Breast epithelium (tissue), 4 donors: ENCODE data around the gene RLN1. TPM values are rescaled to one million over a fixed set of nuclear protein-coding genes. Genes with fewer than 3 reads are reported as not detected.

ENCODE experiments used
- DNase-seq, 2 donors: peaks; one replicate each; pipeline ENCODE4 v3.0.0-alpha.2; 2019; ENCODE audit warnings: low spot score in 2 of 2
- H3K27ac ChIP-seq, 2 donors: fragments of 200-600 bp; sonication (generic) in 1 of 2; one replicate each; pipeline ENCODE4 v1.5.1; 2016 to 2019; ENCODE audit warnings: mild to moderate bottlenecking in 1 of 2
- H3K27me3 ChIP-seq, 2 donors: fragments of 200-600 bp; sonication (generic) in 1 of 2; one replicate each; pipeline versions ENCODE4 v1.5.1 to v1.6.0; 2017 to 2019; ENCODE audit warnings: control low read depth in 1 of 2, mild to moderate bottlenecking in 1 of 2
- H3K36me3 ChIP-seq: fragments of 200-600 bp; one replicate; pipeline ENCODE4 v1.5.1; 2019
- H3K4me1 ChIP-seq, 2 donors: fragments of 200-600 bp; sonication (generic); one replicate each; pipeline ENCODE4 v1.5.1; 2016 to 2019; ENCODE audit warnings: control low read depth in 1 of 2
- H3K4me3 ChIP-seq, 3 donors: fragments of 200-600 bp; sonication (generic); 1 replicate in 2 of 3; 2 replicates in 1 of 3; pipeline ENCODE4 v1.5.1; 2016 to 2019; ENCODE audit warnings: mild to moderate bottlenecking in 3 of 3, moderate library complexity in 2 of 3
- H3K9me3 ChIP-seq, 2 donors: fragments of 200-600 bp; sonication (generic) in 1 of 2; one replicate each; pipeline ENCODE4 v1.5.1; 2016 to 2019; ENCODE audit warnings: control low read depth in 1 of 2
- POLR2A ChIP-seq: fragments of 450-650 bp; IDR thresholded peaks from one replicate; pipeline ENCODE4 v1.6.1; 2016; ENCODE audit warnings: antibody characterized with exemption, mild to moderate bottlenecking, moderate library complexity
- POLR2AphosphoS5 ChIP-seq, 3 donors: sonication (generic); formaldehyde crosslinking; IDR thresholded peaks; one replicate each; pipeline ENCODE4 v1.6.1; 2017; ENCODE audit warnings: antibody characterized with exemption in 3 of 3
- intact Hi-C: fragments of 100-400 bp; cut with DNase I; formaldehyde crosslinking; loops from one replicate; pipeline ENCODE4 v1.15.1; 2023; ENCODE audit warnings: low total_unique reads
- total RNA-seq, 3 donors: library from RNA; depleted of rRNA; stranded (reverse); fragments of >200 nt; gene quantifications; one replicate each; pipeline ENCODE4 v1.1.0, GENCODE V29; 2016
- TF ChIP-seq, protein P1 (sequence below), 3 donors: fragments of 450-650 bp; IDR thresholded peaks; one replicate each; pipeline ENCODE4 v1.5.1; 2016 to 2017; ENCODE audit warnings: antibody characterized with exemption in 3 of 3, mild to moderate bottlenecking in 3 of 3, moderate library complexity in 3 of 3

RLN1 gene
- total RNA-seq, 3 donors from 2014 or later, result 0.48 to 1.3 (median 1.2) TPM

DNA sequence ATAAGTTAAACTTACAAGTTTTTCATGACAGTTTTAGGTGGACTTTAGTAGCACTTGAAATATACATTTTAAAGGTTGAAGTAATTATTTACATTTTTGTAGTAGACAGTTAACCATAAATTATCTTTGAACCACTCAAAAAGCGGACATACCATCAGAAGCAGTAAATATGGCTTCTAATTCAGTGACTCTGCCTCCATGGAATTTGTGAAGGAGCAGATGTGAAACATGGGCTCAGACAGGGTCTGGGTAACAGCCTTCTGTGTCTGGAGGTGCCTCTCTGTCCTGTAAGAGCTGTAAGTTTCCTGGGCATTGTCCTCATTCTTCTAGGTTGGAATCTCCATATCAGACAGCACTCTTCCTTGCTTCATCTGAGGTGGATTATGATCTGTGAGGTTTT is 47.5 kb downstream of the RLN1 start:
- H3K36me3 ChIP-seq, result no peaks in the 10 kb centered on the region
- no peak overlapping the region for H3K27ac ChIP-seq
- no peaks in the 10 kb centered on the region for H3K4me1 ChIP-seq
- no peak for DNase-seq
- intact Hi-C loops, result no loop called here
- H3K27me3 ChIP-seq, result no peaks in the 10 kb centered on the region
- no peaks in the 10 kb centered on the region for H3K9me3 ChIP-seq
- no peak overlapping the region for H3K4me3 ChIP-seq
- TF ChIP-seq, protein P1, sequence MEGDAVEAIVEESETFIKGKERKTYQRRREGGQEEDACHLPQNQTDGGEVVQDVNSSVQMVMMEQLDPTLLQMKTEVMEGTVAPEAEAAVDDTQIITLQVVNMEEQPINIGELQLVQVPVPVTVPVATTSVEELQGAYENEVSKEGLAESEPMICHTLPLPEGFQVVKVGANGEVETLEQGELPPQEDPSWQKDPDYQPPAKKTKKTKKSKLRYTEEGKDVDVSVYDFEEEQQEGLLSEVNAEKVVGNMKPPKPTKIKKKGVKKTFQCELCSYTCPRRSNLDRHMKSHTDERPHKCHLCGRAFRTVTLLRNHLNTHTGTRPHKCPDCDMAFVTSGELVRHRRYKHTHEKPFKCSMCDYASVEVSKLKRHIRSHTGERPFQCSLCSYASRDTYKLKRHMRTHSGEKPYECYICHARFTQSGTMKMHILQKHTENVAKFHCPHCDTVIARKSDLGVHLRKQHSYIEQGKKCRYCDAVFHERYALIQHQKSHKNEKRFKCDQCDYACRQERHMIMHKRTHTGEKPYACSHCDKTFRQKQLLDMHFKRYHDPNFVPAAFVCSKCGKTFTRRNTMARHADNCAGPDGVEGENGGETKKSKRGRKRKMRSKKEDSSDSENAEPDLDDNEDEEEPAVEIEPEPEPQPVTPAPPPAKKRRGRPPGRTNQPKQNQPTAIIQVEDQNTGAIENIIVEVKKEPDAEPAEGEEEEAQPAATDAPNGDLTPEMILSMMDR (IDR thresholded peaks at IDR 0.05), result no peak
- TF ChIP-seq POLR2A, result no peak
- no peak for TF ChIP-seq POLR2AphosphoS5 (IDR thresholded peaks at IDR 0.05)

DNA sequence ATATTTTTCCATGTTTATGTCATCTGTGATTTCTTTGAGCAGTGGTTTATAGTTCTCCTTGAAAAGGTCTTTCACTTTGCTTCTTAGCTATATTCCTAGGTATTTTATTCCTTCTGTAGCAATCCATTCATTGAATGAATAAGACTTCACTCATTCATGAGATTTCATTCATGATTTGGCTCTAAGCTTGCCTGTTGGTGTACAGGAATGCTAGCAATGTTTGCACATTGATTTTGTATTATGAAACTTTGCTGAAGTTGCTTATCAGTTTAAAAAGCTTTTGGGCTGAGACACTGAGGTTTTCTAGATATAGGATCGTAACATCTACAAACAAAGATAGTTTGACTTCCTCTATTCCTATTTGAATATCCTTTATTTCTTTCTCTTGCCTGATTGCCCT is 51.1 kb downstream of the RLN1 start:
- Histone ChIP-seq H3K9me3 (no peaks in the 10 kb centered on the region), H3K4me3 (no peak overlapping the region), H3K27ac (no peak overlapping the region), H3K36me3 (no peaks in the 10 kb centered on the region), H3K4me1 (no peaks in the 10 kb centered on the region), H3K27me3 (no peaks in the 10 kb centered on the region)
- DNase-seq, result no peak
- TF ChIP-seq, protein P1 (IDR thresholded peaks at IDR 0.05), result no peak
- TF ChIP-seq POLR2AphosphoS5 (IDR thresholded peaks at IDR 0.05) (no peak), POLR2A (no peak)
- intact Hi-C loops, result no loop called here

DNA sequence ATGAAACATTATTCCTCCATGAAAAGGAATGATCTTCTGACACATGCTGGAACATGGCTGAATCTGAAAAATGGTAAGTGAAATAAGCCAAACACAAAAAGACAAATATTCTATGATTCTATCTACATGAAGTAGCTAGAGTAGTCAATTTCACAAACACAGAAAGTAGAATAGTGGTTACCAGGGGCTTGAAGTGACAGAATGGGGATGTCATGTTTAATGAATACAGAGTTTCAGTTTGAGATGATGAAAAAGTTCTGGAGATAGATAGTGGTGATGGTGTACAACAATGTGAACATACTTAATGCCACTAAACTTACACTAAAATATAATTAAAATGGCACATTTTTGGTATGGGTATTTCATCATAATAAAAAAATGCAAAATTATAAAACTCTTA is 53.4 kb downstream of the RLN1 start:
- Histone ChIP-seq H3K4me3 (no peak overlapping the region), H3K9me3 (no peaks in the 10 kb centered on the region), H3K27me3 (no peaks in the 10 kb centered on the region), H3K27ac (no peak overlapping the region), H3K4me1 (no peaks in the 10 kb centered on the region), H3K36me3 (no peaks in the 10 kb centered on the region)
- intact Hi-C loops, result no loop called here
- TF ChIP-seq, protein P1 (IDR thresholded peaks at IDR 0.05), result no peak
- TF ChIP-seq POLR2A (no peak), POLR2AphosphoS5 (IDR thresholded peaks at IDR 0.05) (no peak)
- no peak for DNase-seq

Other genes with a start within 250 kb of the RLN1 start
- gene INSL6, start 154.2 kb downstream of the RLN1 start, total RNA-seq, result not detected
- gene INSL4, start 108.5 kb downstream of the RLN1 start, total RNA-seq, result not detected
- gene RLN2, start 35.2 kb downstream of the RLN1 start, total RNA-seq, result 1 to 10 TPM in 2 of 3 donors, not detected in 1; 1.6 to 6.9 TPM
- gene PLGRKT, start 98.0 kb upstream of the RLN1 start, total RNA-seq, result 10 to 100 TPM; 15.0 to 26.2 (median 16.4) TPM
- gene CD274, start 110.7 kb upstream of the RLN1 start, total RNA-seq, result 1 to 10 TPM; 1.6 to 3.1 (median 2.9) TPM
- gene PDCD1LG2, start 170.7 kb upstream of the RLN1 start, total RNA-seq, result 1 to 10 TPM; 1.6 to 8.0 (median 3.3) TPM